Mammary epithelial cell (primary cell): ENCODE data around the gene TMEM132D.

Source experiments
- CTCF ChIP-seq, 2 donors: IDR thresholded peaks in 1 of 2; conservative IDR thresholded peaks in 1 of 2; 2 replicates each; pipeline ENCODE4 v1.5.1; 2011 to 2012; ENCODE audit warnings: inconsistent platforms in 2 of 2, low read length in 2 of 2, mild to moderate bottlenecking in 2 of 2, control low read depth in 1 of 2, low read depth in 1 of 2; ENCODE audit not compliant: insufficient read depth in 1 of 2; ENCODE audit errors: extremely low read depth in 1 of 2
- EZH2 ChIP-seq: IDR thresholded peaks from 2 replicates; pipeline ENCODE4 v1.6.1; 2012; ENCODE audit warnings: low read length, inconsistent platforms, borderline replicate concordance

- TF ChIP-seq CTCF (conservative IDR thresholded peaks at IDR 0.05 in 1 of 2, IDR thresholded peaks at IDR 0.05 in 1 of 2; ENCODE audit: extremely low read depth in 1 of 2, insufficient read depth in 1 of 2, low read depth in 1 of 2, low read length in 2 of 2): no peak
- no peak for TF ChIP-seq EZH2
Observed at GRCh38 chr12:129870796-129871195, 33.0 kb downstream of the TMEM132D start.
